ENCODE measurements around the gene CACNG3. TPM values are rescaled to one million over a fixed set of nuclear protein-coding genes. Genes with fewer than 3 reads are reported as not detected.
"Not testable (repeated sequence)": the region's sequence is repeated elsewhere in the genome, so short reads cannot be mapped to it uniquely, and the experiment has no call there.

CACNG3 gene
- total RNA-seq, 3 donors from 2014 or later, result not detected

DNA sequence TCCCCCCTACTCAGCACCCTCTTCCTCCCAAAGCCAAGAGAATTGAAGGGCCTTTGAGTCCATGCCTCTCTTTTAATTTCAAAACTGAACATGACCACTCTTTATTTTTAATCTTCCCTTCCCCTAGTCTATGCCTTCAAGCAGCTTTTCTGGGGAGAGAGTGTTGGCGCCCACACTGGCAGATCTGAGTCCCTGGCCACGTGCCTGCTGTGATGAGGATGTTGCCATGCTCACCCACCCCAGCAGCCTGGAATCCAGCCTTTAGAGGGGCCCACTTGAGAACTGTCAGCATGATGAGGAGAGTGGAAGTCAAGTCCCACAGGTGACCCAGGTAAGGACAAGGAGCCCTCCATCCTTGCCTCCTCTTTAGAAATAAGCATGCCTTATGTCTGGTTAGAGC, 20.3 kb upstream of the CACNG3 start:
- TF ChIP-seq POLR2A (IDR thresholded peaks at IDR 0.05) (no peak), POLR2AphosphoS5 (IDR thresholded peaks at IDR 0.05) (no peak)
- TF ChIP-seq, protein P1, sequence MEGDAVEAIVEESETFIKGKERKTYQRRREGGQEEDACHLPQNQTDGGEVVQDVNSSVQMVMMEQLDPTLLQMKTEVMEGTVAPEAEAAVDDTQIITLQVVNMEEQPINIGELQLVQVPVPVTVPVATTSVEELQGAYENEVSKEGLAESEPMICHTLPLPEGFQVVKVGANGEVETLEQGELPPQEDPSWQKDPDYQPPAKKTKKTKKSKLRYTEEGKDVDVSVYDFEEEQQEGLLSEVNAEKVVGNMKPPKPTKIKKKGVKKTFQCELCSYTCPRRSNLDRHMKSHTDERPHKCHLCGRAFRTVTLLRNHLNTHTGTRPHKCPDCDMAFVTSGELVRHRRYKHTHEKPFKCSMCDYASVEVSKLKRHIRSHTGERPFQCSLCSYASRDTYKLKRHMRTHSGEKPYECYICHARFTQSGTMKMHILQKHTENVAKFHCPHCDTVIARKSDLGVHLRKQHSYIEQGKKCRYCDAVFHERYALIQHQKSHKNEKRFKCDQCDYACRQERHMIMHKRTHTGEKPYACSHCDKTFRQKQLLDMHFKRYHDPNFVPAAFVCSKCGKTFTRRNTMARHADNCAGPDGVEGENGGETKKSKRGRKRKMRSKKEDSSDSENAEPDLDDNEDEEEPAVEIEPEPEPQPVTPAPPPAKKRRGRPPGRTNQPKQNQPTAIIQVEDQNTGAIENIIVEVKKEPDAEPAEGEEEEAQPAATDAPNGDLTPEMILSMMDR (IDR thresholded peaks at IDR 0.05), result no peak
- Histone ChIP-seq H3K36me3 (no peaks in the 10 kb centered on the region), H3K9me3 (peaks cover 0 to 29% of the 10 kb centered on the region in 2 donors), H3K4me1 (no peaks in the 10 kb centered on the region), H3K4me3 (no peak overlapping the region), H3K27ac (no peak overlapping the region), H3K27me3 (no peaks in the 10 kb centered on the region)
- intact Hi-C loops (cut with DNase I; ENCODE audit: low total_unique reads), result no loop called here
- no peak for DNase-seq (ENCODE audit: low spot score in 2 of 2)

GRCh38 chr16:24238846-24239245, 17.3 kb upstream of the CACNG3 start:
- DNase-seq (ENCODE audit: low spot score in 2 of 2); intact Hi-C loops (cut with DNase I; ENCODE audit: low total_unique reads); H3K27me3 ChIP-seq; H3K4me3 ChIP-seq; H3K4me1 ChIP-seq; H3K36me3 ChIP-seq; H3K27ac ChIP-seq: not testable (repeated sequence)
- H3K9me3 ChIP-seq, result peaks cover 0 to 26% of the 10 kb centered on the region in 2 donors

DNA sequence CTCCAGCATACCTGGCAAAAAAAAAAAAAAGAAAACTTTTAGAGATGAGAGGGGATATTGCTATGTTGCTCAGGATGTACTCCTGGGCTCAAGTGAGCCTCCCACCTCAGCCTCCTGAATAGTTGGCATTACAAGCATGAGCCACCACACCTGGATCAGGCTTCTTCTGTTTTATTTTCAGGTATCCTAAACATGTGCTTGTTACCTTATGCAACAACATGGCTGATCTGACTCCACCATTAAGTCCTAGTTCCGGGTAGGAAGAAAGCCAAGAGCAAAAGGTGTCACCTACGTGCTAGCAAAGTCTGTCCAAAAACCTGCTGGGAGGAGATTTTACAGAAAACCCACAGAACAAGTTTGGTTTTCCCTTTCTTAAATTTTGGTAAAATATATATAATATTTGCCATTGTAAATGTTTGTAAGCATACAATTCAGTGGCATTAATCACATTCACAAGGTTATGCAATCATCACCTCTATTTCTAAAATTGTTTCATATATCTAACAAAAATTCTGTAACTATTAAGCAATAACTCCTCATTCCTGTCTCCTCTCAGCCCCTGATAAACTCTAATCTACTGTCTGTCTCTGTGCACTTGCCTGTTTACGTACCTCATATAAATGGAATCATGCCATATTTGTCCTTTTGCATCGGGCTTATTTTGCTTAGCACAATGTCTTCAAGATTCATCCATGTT, 9.1 kb upstream of the CACNG3 start:
- TF ChIP-seq POLR2AphosphoS5 (IDR thresholded peaks at IDR 0.05) (no peak), POLR2A (IDR thresholded peaks at IDR 0.05) (no peak)
- TF ChIP-seq, protein P1 (IDR thresholded peaks at IDR 0.05), result no peak
- intact Hi-C loops (cut with DNase I; ENCODE audit: low total_unique reads), result no loop called here
- Histone ChIP-seq H3K9me3 (no peaks in the 10 kb centered on the region), H3K4me3 (no peak overlapping the region), H3K27ac (no peak overlapping the region), H3K4me1 (no peaks in the 10 kb centered on the region), H3K27me3 (peaks cover 0 to 7% of the 10 kb centered on the region in 2 donors), H3K36me3 (no peaks in the 10 kb centered on the region)
- DNase-seq (ENCODE audit: low spot score in 2 of 2), result no peak

GRCh38 chr16:24253192-24253591, 2.9 kb upstream of the CACNG3 start:
- peaks cover 0 to 40% of the 10 kb centered on the region in 2 donors for H3K27me3 ChIP-seq
- no peaks in the 10 kb centered on the region for H3K36me3 ChIP-seq
- H3K4me1 ChIP-seq, result no peaks in the 10 kb centered on the region
- H3K9me3 ChIP-seq, result no peaks in the 10 kb centered on the region
- no peak for DNase-seq (ENCODE audit: low spot score in 2 of 2)
- H3K4me3 ChIP-seq, result no peak overlapping the region
- H3K27ac ChIP-seq, result no peak overlapping the region
- no peak for TF ChIP-seq POLR2AphosphoS5 (IDR thresholded peaks at IDR 0.05)
- TF ChIP-seq, protein P1 (IDR thresholded peaks at IDR 0.05), result peak in 2 of 3 donors; percentile 8 to 13
- intact Hi-C loops (cut with DNase I; ENCODE audit: low total_unique reads), result no loop called here

DNA sequence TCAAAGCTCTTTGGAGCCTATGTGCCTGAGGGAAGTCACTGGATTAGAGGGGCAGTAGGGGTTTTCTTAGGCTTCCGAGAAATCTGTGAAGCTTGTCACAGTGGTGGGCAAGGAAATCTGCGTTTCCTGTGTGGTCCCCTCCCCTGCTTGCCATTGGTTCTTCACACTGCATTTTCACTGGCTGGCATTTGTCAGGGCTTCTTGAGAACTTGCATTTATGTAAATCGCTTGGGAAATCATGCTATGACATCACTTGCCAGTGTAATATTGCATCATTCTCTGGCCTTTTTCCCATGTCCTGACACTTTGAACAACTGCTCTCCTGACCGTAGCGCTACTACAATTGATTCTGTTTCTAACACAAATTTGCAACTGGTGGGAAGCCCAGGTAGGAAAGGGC, 1.8 kb downstream of the CACNG3 start:
- no peak for TF ChIP-seq POLR2AphosphoS5 (IDR thresholded peaks at IDR 0.05)
- TF ChIP-seq POLR2A (IDR thresholded peaks at IDR 0.05), result no peak
- TF ChIP-seq, protein P1 (IDR thresholded peaks at IDR 0.05), result no peak
- no peak for DNase-seq (ENCODE audit: low spot score in 2 of 2)
- intact Hi-C loops (cut with DNase I; ENCODE audit: low total_unique reads), result no loop called here
- H3K27ac ChIP-seq, result no peak overlapping the region
- H3K27me3 ChIP-seq, result peaks cover 0 to 53% of the 10 kb centered on the region in 2 donors
- H3K4me3 ChIP-seq, result no peak overlapping the region
- H3K4me1 ChIP-seq, result no peaks in the 10 kb centered on the region
- no peaks in the 10 kb centered on the region for H3K9me3 ChIP-seq
- no peaks in the 10 kb centered on the region for H3K36me3 ChIP-seq
